Measurements from ENCODE around the gene PCSK1. TPM values are rescaled to one million over a fixed set of nuclear protein-coding genes. Genes with fewer than 3 reads are reported as not detected.
A peak's percentile ranks its signal among the peaks of the same experiment; 100 is the strongest.
"Not testable (repeated sequence)": the region's sequence is repeated elsewhere in the genome, so short reads cannot be mapped to it uniquely, and the experiment has no call there.

The PCSK1 gene
- total RNA-seq, 1 experiment from 2014 or later: not detected

DNA sequence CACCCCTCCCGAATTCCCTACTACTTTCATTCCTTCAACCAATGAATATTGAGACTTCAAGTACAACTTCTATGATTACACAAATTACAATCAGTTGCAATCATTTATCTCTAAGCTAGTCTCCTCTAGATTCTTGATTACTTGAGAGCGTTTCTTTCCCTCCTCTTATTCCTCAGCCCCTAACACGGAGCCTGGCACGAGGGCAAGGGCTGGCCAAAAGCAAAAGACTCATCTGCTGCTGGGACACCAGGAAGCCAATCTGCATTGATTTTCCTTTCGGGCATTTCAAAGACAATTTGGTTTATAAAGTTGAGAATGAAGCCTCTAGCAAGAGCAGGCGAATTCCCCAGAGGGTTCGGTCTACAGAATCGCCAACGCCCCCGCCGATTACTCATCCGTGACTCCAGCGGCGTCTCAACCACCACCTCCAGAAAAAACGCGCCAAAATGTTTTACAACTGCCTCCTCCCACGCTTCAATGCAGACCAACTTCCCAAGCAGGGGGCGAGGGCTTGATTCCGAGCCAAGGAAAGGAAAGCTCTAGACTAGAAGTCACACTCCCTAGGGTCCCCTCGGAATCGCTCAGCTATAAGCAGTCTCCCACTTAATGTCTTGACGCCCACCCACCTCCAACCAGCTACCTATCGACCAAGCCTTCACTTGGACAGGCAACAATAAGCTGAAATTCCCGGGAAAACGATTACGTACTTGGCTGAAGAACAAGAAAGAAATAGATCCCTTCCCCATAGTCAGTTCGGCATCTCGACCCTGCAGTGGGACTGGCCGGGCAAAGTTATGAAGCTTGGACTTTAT is 1.5 kb downstream of the PCSK1 start:
- in situ Hi-C loops (cut with HindIII; ENCODE audit: low sequenced_read_pairs): no loop called here
- no peak for DNase-seq (ENCODE audit: low spot score)

DNA sequence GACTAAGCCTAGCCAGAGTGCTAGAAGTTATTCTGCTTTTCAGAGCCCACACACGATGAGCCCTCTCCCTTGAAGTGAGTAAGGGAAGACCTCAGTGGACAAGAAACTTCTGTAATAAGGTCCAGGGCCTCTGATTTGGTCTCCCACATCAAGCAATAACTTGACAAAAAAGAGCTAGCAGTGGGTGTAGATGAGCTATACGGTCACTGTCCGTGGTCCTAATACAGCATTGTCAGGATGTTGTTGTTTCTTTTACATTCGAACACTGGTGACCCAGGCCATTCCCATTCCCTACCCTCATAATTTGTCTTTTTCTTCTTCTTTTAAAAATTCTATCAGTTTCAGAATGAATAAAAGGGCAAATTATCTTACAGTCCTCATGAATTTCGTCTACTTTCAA is 5.2 kb downstream of the PCSK1 start:
- in situ Hi-C loops (cut with HindIII; ENCODE audit: low sequenced_read_pairs): no loop called here
- no peak for DNase-seq (ENCODE audit: low spot score)

DNA sequence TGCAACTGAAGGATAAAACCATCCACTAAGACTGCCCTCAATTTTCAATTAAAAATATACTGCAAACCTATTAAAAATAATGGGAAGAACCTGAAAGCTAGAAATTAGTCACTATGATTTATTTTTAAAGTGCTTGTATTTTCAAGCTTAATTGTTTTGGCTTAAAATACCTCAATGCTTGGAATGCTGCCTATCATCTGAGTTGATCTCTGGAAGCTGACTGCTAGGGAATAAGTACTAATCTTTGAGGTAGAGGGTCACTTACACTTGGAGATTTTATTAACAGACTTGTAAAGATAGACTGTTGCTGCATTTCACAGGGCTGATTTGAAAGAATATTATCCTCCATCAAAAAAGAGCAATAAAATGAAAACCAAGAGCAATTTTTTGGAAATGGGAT is 6.2 kb downstream of the PCSK1 start:
- in situ Hi-C loops (cut with HindIII; ENCODE audit: low sequenced_read_pairs): no loop called here
- no peak for DNase-seq (ENCODE audit: low spot score)

DNA sequence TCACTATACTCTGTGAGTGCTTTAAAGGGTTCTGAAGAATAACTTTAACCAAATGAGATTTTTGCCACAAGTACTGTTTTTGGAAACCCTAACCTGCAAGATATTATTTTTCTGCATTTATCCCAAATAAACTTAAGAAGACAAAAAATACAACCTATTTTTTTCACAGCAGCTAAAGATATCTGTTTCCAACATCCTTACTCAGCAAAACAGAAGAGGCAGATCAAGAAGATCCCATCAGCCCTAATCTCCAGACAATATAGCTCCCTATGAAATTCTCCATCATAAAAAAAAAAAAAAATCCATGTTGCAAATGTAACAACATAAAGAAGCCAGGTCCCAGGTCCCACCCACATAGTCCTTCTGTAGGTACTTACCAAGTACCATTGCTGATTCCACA is 7.6 kb downstream of the PCSK1 start:
- in situ Hi-C loops (cut with HindIII; ENCODE audit: low sequenced_read_pairs): no loop called here
- no peak for DNase-seq (ENCODE audit: low spot score)

DNA sequence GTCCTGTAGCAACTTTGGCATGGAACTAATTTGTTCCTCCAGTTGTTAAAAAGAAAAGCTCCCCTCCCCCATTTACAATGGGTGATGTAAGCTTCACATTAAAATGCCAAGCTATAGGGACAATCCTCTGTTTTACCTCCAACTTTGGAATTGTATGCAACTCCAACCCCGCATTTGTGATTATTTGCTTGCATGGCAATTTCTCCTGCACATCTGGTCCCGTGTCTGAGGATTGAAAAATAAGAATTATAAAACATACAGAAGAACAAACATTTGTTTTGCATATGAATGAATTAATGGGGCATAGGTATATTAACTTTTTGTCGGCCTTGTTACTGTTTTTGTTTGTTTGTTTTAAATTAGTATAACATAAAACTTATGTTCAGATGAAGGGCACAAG is 17.2 kb downstream of the PCSK1 start:
- DNase-seq (ENCODE audit: low spot score): no peak
- in situ Hi-C loops (cut with HindIII; ENCODE audit: low sequenced_read_pairs): no loop called here

DNA sequence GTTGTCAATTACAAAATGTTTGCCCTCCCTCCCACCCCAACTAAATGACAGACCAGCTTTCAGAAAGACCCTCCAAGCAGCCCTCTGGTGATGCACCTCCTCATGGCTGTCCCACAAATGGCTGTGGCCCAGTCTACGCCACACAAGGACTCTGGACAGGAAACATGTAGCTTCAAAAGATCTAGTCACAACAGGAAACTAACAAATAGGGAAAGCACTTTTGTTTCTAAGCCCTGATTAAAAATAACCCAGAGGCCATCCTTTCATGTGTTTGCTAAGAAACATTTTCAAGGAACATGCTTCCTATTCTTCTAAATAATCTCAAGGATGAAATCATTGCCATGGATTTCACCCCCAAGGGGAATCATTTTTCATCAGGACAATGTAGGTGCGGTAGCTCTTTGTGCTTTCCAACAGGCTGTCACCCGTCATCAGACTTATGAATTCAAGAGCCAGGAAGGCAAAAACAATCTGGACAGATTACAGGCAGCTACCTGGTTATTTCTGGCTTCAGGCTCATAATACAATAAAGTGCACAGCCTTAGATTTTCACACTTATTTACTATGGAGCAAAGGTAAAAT is 20.1 kb downstream of the PCSK1 start:
- DNase-seq (ENCODE audit: low spot score): no peak
- in situ Hi-C loops (cut with HindIII; ENCODE audit: low sequenced_read_pairs): no loop called here

DNA sequence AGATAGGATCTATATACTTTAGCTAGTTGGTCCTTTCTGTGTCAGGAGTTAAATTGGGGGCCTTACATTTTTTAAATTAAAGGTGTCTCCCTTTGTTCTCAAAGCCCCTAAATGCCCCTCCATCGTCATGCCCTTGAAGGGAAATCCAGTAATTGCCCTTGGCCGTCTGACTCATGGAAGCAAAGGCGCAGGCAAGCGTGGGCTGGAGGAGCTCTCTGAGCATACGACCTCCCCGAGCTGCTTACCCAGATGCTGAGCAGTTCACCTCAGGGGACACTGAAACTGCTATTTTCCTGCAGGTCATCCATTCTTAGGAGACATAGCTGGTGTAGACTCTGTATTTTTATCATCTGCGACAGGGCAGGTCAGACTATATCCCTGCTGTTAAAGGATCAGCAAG is 23.0 kb downstream of the PCSK1 start:
- no peak for DNase-seq (ENCODE audit: low spot score)
- in situ Hi-C loops (cut with HindIII; ENCODE audit: low sequenced_read_pairs): no loop called here

DNA sequence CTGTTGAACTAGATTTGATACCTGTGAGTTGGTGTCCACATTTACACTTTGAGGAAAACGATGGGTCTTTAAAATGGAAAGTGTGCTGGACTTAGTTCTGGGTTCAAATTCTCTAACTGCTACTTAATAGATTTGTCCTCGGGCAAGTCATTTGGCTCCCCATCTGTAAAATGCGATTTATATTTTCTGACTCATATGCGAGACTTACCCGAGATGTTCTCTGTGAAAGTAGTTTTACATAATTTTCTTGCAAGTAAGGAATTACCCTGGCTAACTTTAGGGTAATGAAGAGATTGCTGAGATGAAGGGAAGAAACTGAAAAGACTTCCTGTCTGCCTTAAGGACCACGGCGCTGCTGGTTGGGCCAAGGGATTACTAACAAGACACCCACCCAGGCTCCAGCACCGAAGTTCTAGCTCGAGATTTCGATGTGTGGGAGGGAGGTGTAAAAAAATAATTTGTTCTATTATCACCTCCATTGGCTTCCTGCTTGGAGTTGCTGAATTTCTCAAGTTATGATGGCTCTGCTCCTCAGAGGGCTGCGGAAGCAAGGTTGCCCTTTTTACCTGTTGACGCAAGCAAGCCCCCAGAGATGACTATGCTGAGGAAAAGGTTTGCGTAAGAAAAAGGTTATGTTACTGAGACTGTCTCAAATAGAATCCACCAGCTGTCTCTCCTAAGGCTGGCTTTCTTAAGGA is 24.1 kb downstream of the PCSK1 start:
- in situ Hi-C loops (cut with HindIII; ENCODE audit: low sequenced_read_pairs): no loop called here
- DNase-seq (ENCODE audit: low spot score): no peak

DNA sequence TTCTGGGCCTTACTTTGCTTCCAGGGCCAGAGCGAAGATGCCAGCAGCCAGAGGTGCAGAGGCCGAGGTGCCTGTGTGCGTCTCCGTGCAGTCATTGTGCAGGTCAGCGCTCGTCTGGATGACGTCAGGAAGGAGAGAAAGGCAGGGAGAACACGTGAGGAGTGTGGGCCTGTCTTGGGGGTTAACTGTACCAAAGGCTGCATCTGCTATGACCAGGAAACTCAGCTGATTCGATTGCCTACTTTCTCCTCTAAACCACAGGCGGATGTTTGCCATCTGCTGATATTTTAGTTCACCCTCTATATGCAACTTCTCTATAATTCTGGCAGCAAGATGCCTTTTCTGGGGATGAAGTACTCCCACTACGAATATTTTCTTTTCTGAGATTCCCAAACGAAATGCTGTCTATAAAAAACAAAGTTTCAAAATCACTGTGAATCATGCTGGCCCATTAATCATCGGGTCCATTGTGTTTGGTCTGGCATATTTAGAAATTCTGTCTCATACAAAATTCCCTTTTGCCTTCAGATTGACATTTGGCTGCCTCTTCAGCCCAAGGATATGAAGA is 24.8 kb downstream of the PCSK1 start:
- no peak for DNase-seq (ENCODE audit: low spot score)
- in situ Hi-C loops (cut with HindIII; ENCODE audit: low sequenced_read_pairs): no loop called here

DNA sequence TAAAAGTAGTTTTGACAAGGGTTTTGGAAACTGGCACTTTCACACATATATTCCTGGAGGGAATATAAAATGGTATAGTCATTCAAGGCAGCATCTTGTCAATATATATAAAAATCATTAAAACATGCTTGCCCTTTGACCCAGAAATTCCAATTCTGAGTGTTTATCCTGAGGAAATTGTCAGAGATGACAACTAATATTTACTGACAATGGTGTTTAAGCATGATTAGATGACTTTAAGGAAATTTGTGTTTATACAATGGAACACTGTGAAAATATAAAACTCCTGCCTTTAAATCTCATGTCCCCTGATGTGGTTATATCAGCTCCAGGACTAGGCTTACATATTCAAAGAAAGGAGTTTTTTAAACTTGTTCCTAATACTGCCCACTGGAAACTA is 25.6 kb downstream of the PCSK1 start:
- no peak for DNase-seq (ENCODE audit: low spot score)
- in situ Hi-C loops (cut with HindIII; ENCODE audit: low sequenced_read_pairs): no loop called here

DNA sequence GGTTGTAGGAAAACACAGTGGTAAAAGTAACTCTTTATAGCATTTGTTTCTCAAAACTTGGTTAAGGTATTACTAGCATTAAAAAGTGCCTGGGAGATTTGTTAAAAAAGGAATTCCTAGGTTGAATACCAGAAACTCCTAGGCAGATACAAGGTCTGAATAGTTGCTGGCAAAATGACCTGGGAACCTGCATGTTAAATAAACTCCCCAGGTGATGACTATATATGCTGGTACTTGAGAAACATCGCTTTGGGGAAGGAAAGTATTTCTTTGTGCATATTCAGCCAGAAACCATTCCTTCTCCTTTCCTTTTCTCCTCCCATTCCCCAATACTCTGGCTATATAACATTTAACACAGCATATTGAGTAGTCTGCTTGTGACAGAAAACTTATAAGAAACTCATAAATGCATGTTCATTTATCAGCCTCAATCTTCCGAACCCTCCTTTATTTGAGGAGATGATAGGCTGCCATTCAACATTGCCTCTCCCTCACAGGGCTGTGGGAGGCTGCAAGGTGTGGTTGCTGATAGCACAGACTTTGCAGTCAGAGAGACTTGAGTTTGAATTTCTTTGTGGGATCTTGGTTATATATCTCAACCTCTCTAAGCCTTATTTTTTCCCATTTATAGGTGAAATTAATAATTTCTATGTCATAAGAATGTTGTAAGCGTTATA is 28.7 kb downstream of the PCSK1 start:
- no peak for DNase-seq (ENCODE audit: low spot score)
- in situ Hi-C loops (cut with HindIII; ENCODE audit: low sequenced_read_pairs): no loop called here

DNA sequence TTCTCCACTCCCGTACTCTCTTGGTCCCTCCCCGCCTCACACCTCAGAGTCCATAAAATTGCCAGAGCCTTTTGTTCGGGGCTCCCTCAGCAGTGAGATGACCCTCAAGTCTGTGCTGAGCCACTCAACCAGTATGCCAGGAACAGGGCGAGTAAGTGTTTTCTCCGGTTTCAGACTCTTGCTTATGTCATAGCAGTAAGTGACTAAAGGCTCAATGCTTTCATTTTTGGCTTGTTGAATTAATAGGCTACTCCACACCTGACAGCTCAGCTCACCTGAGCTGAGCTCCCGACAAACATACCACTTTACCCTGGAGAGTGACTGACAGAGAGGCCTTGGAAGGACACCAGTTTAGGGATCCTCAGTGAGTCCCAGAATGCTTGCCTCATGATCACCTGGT is 30.5 kb downstream of the PCSK1 start:
- in situ Hi-C loops (cut with HindIII; ENCODE audit: low sequenced_read_pairs): no loop called here

DNA sequence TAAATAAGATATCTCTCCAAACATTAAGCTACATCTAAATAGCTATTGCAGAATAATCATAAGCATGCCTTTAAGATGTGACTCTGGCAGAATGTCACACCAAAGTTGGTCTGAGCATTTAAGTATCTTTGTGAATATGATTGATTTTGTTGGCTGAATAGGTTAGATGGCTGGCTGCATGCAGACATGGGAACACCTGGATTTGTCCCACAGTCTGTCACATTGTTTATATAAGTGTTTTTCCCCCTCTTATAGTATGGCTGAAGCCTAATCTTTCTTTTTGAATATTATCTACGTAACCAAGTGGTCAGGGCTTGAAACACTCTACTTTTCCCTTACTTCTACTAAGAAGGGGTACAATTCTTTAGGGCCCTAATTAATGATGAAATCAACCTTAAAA is 36.2 kb downstream of the PCSK1 start:
- in situ Hi-C loops (cut with HindIII; ENCODE audit: low sequenced_read_pairs): no loop called here

More for the DNA sequence above, 30.5 kb downstream of the PCSK1 start:
- no peak for DNase-seq (ENCODE audit: low spot score)

DNA sequence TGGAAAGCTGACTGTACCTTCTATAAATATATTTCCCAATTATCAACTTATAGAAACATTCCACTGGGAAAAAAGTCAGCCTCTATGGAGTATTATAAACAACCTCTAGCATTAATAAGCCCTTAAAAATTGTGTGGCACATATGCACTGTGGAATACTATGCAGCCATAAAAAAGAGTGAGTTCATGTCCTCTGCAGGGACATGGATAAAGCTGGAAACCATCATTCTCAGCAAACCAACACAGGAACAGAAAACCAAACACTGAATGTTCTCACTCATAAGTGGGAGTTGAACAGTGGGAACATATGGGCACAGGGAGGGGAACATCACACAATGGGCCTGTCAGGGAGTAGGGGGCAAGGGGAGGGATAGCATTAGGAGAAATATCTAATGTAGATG is 37.8 kb downstream of the PCSK1 start:
- in situ Hi-C loops (cut with HindIII; ENCODE audit: low sequenced_read_pairs); DNase-seq (ENCODE audit: low spot score): not testable (repeated sequence)

More for the DNA sequence above, 36.2 kb downstream of the PCSK1 start:
- DNase-seq (ENCODE audit: low spot score): no peak

DNA sequence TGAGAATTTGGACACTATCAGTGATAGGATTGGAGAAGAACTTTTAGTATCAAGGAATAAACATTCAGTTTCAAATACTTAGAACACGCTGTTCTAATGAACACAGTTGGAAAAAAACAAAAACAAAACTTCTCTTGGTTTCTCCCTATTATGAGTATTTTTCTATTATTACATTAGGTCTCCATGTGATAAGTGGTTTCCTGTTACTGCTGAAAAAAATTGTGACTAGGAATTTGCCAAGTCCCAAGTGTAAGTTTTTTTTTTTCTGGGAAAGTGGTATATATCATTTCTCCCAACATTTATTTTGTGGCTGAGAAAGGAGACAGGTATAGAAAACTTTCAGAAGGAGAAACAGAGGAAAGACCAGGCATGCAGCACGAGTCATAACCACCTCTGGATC is 41.1 kb downstream of the PCSK1 start:
- in situ Hi-C loops (cut with HindIII; ENCODE audit: low sequenced_read_pairs): no loop called here
- DNase-seq (ENCODE audit: low spot score): no peak

DNA sequence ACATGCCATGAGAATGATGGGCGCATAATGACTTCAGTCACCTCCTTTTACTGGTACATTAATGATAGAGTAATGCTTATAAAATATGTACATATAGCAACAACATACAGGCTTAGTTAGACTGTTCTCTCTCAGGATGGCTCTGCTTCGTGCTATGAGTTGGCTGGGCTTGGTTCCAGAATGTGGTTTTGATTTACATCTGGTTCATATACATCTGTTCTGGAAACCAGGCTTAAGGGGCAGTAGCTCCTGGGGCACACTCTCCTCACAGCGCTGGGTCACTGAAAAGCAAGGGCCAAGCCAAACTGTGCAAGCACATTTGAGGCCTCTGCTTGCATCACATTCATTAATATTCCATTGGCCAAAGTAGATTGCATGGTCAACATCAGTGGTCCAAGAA is 44.9 kb downstream of the PCSK1 start:
- no peak for DNase-seq (ENCODE audit: low spot score)
- in situ Hi-C loops (cut with HindIII; ENCODE audit: low sequenced_read_pairs): no loop called here

DNA sequence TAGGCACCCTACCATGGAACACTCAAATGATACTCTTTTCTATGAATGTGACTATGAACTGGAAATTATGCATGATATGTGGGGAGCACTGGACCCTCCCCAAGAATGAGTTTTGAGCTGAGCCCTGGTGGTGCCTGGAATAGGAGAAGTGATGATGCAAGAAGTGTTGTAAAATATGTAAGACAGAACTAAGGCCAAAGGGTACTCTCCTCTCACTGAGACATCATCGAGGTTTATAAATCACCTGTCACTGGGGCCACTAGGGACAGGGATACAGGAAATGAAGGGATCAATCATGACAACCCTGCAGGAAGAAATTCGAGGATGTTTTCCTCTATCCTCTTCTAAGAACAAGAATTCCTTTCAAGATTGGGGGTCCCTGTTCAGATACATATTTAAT is 45.4 kb downstream of the PCSK1 start:
- no peak for DNase-seq (ENCODE audit: low spot score)
- in situ Hi-C loops (cut with HindIII; ENCODE audit: low sequenced_read_pairs): no loop called here

DNA sequence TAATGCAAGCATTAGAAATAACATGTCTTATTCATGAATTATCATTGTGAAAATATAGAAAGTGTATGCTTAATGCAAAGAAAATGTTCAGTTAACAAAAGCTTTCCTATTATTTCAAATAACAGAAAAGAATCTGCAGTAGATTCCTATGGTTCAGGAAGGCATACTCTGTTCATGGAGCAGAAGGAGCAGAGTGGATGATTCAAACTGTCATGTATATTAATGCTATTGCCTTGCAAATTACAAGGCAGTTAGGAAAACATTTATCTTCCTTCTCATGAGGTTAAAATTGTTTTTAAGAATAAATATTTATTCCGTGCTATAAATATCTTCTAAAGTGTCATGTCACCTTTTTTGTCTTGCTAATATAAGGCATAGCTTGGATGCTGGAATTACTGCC is 47.5 kb downstream of the PCSK1 start:
- in situ Hi-C loops (cut with HindIII; ENCODE audit: low sequenced_read_pairs): no loop called here
- DNase-seq (ENCODE audit: low spot score): no peak

DNA sequence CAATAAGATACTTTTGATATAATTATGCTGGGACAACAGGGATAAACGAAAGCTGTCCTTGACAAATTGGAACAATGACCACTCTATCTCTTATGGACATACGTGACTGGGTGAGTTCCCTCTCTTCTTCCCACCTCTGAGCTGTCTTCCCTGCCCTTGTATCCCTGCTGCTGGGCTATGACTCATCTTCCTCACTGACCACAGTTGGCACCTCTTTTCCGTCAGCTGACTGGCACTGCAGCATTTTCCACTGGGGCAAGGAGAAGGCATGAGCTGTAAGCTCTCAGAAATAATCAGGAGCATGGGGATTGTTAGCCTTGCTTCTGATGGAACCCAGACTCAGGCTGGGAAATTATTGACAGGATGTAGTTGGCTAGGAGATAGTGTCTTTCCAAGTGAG is 48.7 kb downstream of the PCSK1 start:
- peak; percentile 8 for DNase-seq (ENCODE audit: low spot score)
- in situ Hi-C loops (cut with HindIII; ENCODE audit: low sequenced_read_pairs): no loop called here

DNA sequence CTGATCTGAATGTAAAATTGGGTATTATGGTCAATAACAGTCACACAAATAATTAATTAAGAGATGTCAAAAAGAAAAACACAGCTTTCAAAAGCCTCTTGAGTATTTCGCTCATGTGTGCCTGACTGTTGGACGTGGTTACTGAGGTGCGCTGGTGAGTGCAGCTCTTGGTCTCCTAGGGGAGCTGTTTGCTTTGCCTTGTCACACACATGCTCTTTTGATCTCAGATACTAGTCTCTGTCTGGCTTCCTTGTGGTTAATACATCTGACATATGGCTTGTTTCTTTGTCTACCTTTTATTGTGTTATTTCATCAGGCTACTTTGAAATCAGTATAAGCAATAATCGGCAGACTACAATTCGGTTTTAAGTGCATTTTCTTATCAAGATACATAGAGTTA is 51.5 kb downstream of the PCSK1 start:
- no peak for DNase-seq (ENCODE audit: low spot score)
- in situ Hi-C loops (cut with HindIII; ENCODE audit: low sequenced_read_pairs): no loop called here

All from G401 (cell line).